Psoas muscle (tissue), 8 donors: ENCODE data around the gene OR6C68. TPM values are rescaled to one million over a fixed set of nuclear protein-coding genes. Genes with fewer than 3 reads are reported as not detected.

Experiments used
- ATAC-seq, 4 donors: fragments of 200-7000 bp; cut with Tn5 transposase; one replicate each; pipeline ENCODE4 v1.9.1; 2020; ENCODE audit warnings: moderate library complexity in 3 of 4, mild to moderate bottlenecking in 2 of 4
- DNase-seq, 2 donors: peaks; one replicate each; pipeline ENCODE4 v3.0.0-alpha.2; 2020
- H3K27ac ChIP-seq: fragments of 200-600 bp; one replicate; pipeline ENCODE4 v1.8.0; 2022
- H3K27me3 ChIP-seq, 3 donors: fragments of 200-600 bp in 1 of 3; one replicate each; pipeline versions ENCODE4 v1.6.1 to v1.8.0; 2013 to 2022; ENCODE audit warnings: low read length in 2 of 3, mild to moderate bottlenecking in 2 of 3, moderate library complexity in 1 of 3; ENCODE audit not compliant: insufficient read depth in 3 of 3
- H3K36me3 ChIP-seq, 2 donors: fragments of 200-600 bp in 1 of 2; one replicate each; pipeline versions ENCODE4 v1.6.1 to v1.8.0; 2013 to 2022; ENCODE audit warnings: low read depth in 1 of 2, mild to moderate bottlenecking in 1 of 2, moderate library complexity in 1 of 2; ENCODE audit not compliant: insufficient read depth in 1 of 2
- H3K4me1 ChIP-seq: fragments of 200-600 bp; one replicate; pipeline ENCODE4 v1.8.0; 2022
- H3K4me3 ChIP-seq: fragments of 200-600 bp; one replicate; pipeline ENCODE4 v1.8.0; 2022; ENCODE audit warnings: mild to moderate bottlenecking
- H3K9me3 ChIP-seq: fragments of 200-600 bp; one replicate; pipeline ENCODE4 v1.8.0; 2022
- CTCF ChIP-seq: fragments of 200-600 bp; IDR thresholded peaks from one replicate; pipeline ENCODE4 v1.8.0; 2022; ENCODE audit warnings: antibody characterized with exemption
- WGBS, 3 donors: extraction: QIAGEN DNeasy Blood & Tissue Kit; methylation state at CpG; one replicate each; pipeline versions ENCODE4 v1.1.6 to v1.1.7; 2013; 5-methylcytosine and 5-hydroxymethylcytosine counted together
- intact Hi-C, 2 donors: fragments of 100-400 bp; cut with DNase I; formaldehyde crosslinking; loops; one replicate each; pipeline versions ENCODE4 v1.11.0 to v1.14.2; 2022
- polyA plus RNA-seq, 3 donors: library from polyadenylated mRNA; stranded (reverse); fragments of 200-250 nt; gene quantifications; one replicate each; pipeline ENCODE4 v1.2.3, GENCODE V29; 2013
- total RNA-seq, 4 donors: library from RNA; stranded (reverse); fragmentation: NEBNext Ultra II Directional in 2 of 4; extraction: Animal tissue kit (Norgen Biotek cat#: 25700) in 2 of 4; gene quantifications; one replicate each; pipeline versions ENCODE4 v1.2.1 to v1.2.4, GENCODE V29; 2021 to 2023
- donor health status: healthy with polysubstance abuse.
- donor health status: DM: no; HTN: no; CAD: no; lungs with moderate emphysema.
- donor health status: Bipolar disorder and iron deficiency.
- donor health status: healthy.
- donor health status: DM: yes; HTN: yes; CAD: no.
- donor health status: DM: no; HTN: no; CAD: no.
- donor health status: DM: no; HTN: no; CAD: no.
- donor health status: DM: yes; HTN: yes; CAD: no.

The OR6C68 gene
- total and polyA plus RNA-seq, 7 donors: not detected

- Histone ChIP-seq H3K4me3 (no peak overlapping the region), H3K27ac (no peak overlapping the region), H3K27me3 (no peaks in the 10 kb centered on the region), H3K36me3 (no peaks in the 10 kb centered on the region), H3K4me1 (no peaks in the 10 kb centered on the region), H3K9me3 (no peaks in the 10 kb centered on the region)
- 75 to 77% (median 76%) methylated on average over 5 of the region's 5 CpGs for WGBS, 3 donors
- intact Hi-C loops: no loop called here
- ATAC-seq: no peak
- DNase-seq: no peak
- TF ChIP-seq CTCF: no peak
Measured at GRCh38 chr12:55495490-55495889, 3.3 kb downstream of the OR6C68 start.

- WGBS, 3 donors: 75 to 79% (median 79%) methylated on average over 4 of the region's 4 CpGs
Measured at GRCh38 chr12:55499231-55499630, 7.1 kb downstream of the OR6C68 start.

GRCh38 chr12:55499810-55500252 is 7.7 kb downstream of the OR6C68 start:
- intact Hi-C loops: no loop called here
- TF ChIP-seq CTCF: no peak
- H3K4me3 ChIP-seq: no peak overlapping the region
- H3K27ac ChIP-seq: no peak overlapping the region
- DNase-seq (no peak), ATAC-seq (no peak)
- no peaks in the 10 kb centered on the region for H3K36me3 ChIP-seq
- no peaks in the 10 kb centered on the region for H3K4me1 ChIP-seq
- 58 to 63% (median 60%) methylated on average over 2 of the region's 2 CpGs for WGBS, 3 donors
- H3K9me3 ChIP-seq: no peaks in the 10 kb centered on the region
- no peaks in the 10 kb centered on the region for H3K27me3 ChIP-seq

More at GRCh38 chr12:55499231-55499630, 7.1 kb downstream of the OR6C68 start:
- intact Hi-C loops: no loop called here
- no peak for TF ChIP-seq CTCF
- DNase-seq (no peak), ATAC-seq (no peak)
- Histone ChIP-seq H3K9me3 (no peaks in the 10 kb centered on the region), H3K27ac (no peak overlapping the region), H3K27me3 (no peaks in the 10 kb centered on the region), H3K4me3 (no peak overlapping the region), H3K36me3 (no peaks in the 10 kb centered on the region), H3K4me1 (no peaks in the 10 kb centered on the region)

GRCh38 chr12:55501601-55502000 is 9.4 kb downstream of the OR6C68 start:
- DNase-seq: no peak
- Histone ChIP-seq H3K27me3 (no peaks in the 10 kb centered on the region), H3K36me3 (no peaks in the 10 kb centered on the region), H3K4me1 (no peaks in the 10 kb centered on the region), H3K4me3 (no peak overlapping the region), H3K27ac (no peak overlapping the region), H3K9me3 (no peaks in the 10 kb centered on the region)
- ATAC-seq: no peak
- TF ChIP-seq CTCF: no peak
- 22 to 31% (median 24%) methylated on average over 2 of the region's 2 CpGs for WGBS, 3 donors
- intact Hi-C loops: no loop called here

GRCh38 chr12:55515696-55516095 is 23.5 kb downstream of the OR6C68 start:
- no peak for ATAC-seq
- 56 to 73% (median 59%) methylated on average over 1 of the region's 1 CpG for WGBS, 3 donors
- TF ChIP-seq CTCF: no peak
- no peaks in the 10 kb centered on the region for H3K36me3 ChIP-seq
- no peaks in the 10 kb centered on the region for H3K27me3 ChIP-seq
- no peak for DNase-seq
- no peaks in the 10 kb centered on the region for H3K4me1 ChIP-seq
- no peak overlapping the region for H3K4me3 ChIP-seq
- no peak overlapping the region for H3K27ac ChIP-seq
- intact Hi-C loops: no loop called here
- H3K9me3 ChIP-seq: no peaks in the 10 kb centered on the region
